CD14-positive monocyte (primary cell): ENCODE data around the gene PRKAR1B. TPM values are rescaled to one million over a fixed set of nuclear protein-coding genes. Genes with fewer than 3 reads are reported as not detected.

Source experiments
- DNase-seq, 3 donors: peaks; one replicate each; pipeline ENCODE4 v3.0.0-alpha.2; 2011 to 2022
- H2AFZ ChIP-seq: 2 replicates; pipeline ENCODE4 v1.6.0; 2012; ENCODE audit warnings: mild to moderate bottlenecking, low read depth, low read length, inconsistent platforms; ENCODE audit not compliant: insufficient read depth, poor library complexity, severe bottlenecking
- H3K27ac ChIP-seq, 2 donors: 1 replicate in 1 of 2; 2 replicates in 1 of 2; pipeline ENCODE4 v1.5.1; 2012 to 2013; ENCODE audit warnings: low read length in 2 of 2, control low read depth in 1 of 2, inconsistent platforms in 1 of 2, low read depth in 1 of 2, mild to moderate bottlenecking in 1 of 2
- H3K27me3 ChIP-seq, 2 donors: one replicate each; pipeline versions ENCODE4 v1.6.0 to v1.6.1; 2011 to 2013; ENCODE audit warnings: low read length in 2 of 2; ENCODE audit not compliant: control insufficient read depth in 2 of 2, insufficient read depth in 2 of 2
- H3K36me3 ChIP-seq, 2 donors: replicated peaks in 1 of 2; 1 replicate in 1 of 2; 2 replicates in 1 of 2; pipeline versions ENCODE4 v1.5.1 to v1.6.1; 2012 to 2013; ENCODE audit warnings: low read length in 2 of 2, control low read depth in 1 of 2, inconsistent platforms in 1 of 2, mild to moderate bottlenecking in 1 of 2; ENCODE audit not compliant: insufficient read depth in 2 of 2, control insufficient read depth in 1 of 2
- H3K4me1 ChIP-seq, 2 donors: 1 replicate in 1 of 2; 2 replicates in 1 of 2; pipeline versions ENCODE4 v1.5.1 to v1.6.1; 2012 to 2013; ENCODE audit warnings: low read length in 2 of 2, control low read depth in 1 of 2, inconsistent platforms in 1 of 2, mild to moderate bottlenecking in 1 of 2, moderate library complexity in 1 of 2; ENCODE audit not compliant: insufficient read depth in 2 of 2, control insufficient read depth in 1 of 2
- H3K4me2 ChIP-seq: replicated peaks from 2 replicates; pipeline ENCODE3; 2012; ENCODE audit warnings: low read length, moderate library complexity, mild to moderate bottlenecking; ENCODE audit not compliant: poor library complexity, severe bottlenecking; ENCODE audit errors: extremely low read depth
- H3K4me3 ChIP-seq, 3 experiments: fragments of 200-600 bp in 1 of 3; sonication (generic) in 1 of 3; replicated peaks in 1 of 3; 1 replicate in 2 of 3; 2 replicates in 1 of 3; pipeline ENCODE4 v1.5.1; 2011 to 2013; ENCODE audit warnings: low read length in 3 of 3, mild to moderate bottlenecking in 3 of 3, control low read depth in 2 of 3, low read depth in 2 of 3, inconsistent platforms in 1 of 3, moderate library complexity in 1 of 3
- H3K79me2 ChIP-seq: 2 replicates; pipeline ENCODE4 v1.6.0; 2012; ENCODE audit warnings: mild to moderate bottlenecking, control low read depth, inconsistent platforms, low read length, moderate library complexity; ENCODE audit not compliant: insufficient read depth
- H3K9ac ChIP-seq: 2 replicates; pipeline ENCODE4 v1.6.0; 2017; ENCODE audit warnings: low read length, mild to moderate bottlenecking; ENCODE audit not compliant: insufficient read depth, poor library complexity, severe bottlenecking
- H3K9me3 ChIP-seq, 2 donors: replicated peaks in 1 of 2; 1 replicate in 1 of 2; 2 replicates in 1 of 2; pipeline versions ENCODE4 v1.5.1 to v1.6.1; 2012 to 2013; ENCODE audit warnings: low read length in 2 of 2, control low read depth in 1 of 2; ENCODE audit not compliant: control insufficient read depth in 1 of 2, insufficient read depth in 1 of 2
- H4K20me1 ChIP-seq: 2 replicates; pipeline ENCODE4 v1.6.0; 2012; ENCODE audit warnings: mild to moderate bottlenecking, low read length, control low read depth, moderate library complexity; ENCODE audit not compliant: insufficient read depth
- H3K27ac Mint-ChIP-seq, 7 donors: one replicate each; pipeline ENCODE4 v1.8.0; 2020; ENCODE audit warnings: mild to moderate bottlenecking in 7 of 7, mixed read lengths in 7 of 7, moderate library complexity in 6 of 7, inconsistent platforms in 2 of 7
- H3K27me3 Mint-ChIP-seq, 3 donors: one replicate each; pipeline ENCODE4 v1.8.0; 2021 to 2022; ENCODE audit warnings: low read depth in 3 of 3, mild to moderate bottlenecking in 3 of 3, mixed read lengths in 3 of 3, moderate library complexity in 3 of 3, inconsistent platforms in 1 of 3
- H3K36me3 Mint-ChIP-seq, 2 donors: one replicate each; pipeline ENCODE4 v1.8.0; 2020; ENCODE audit warnings: mixed read lengths in 2 of 2, inconsistent platforms in 1 of 2, mild to moderate bottlenecking in 1 of 2
- H3K4me1 Mint-ChIP-seq: one replicate; pipeline ENCODE4 v1.8.0; 2020; ENCODE audit warnings: mild to moderate bottlenecking, mixed read lengths
- H3K4me3 Mint-ChIP-seq, 2 donors: one replicate each; pipeline ENCODE4 v1.8.0; 2020; ENCODE audit warnings: mild to moderate bottlenecking in 2 of 2, mixed read lengths in 2 of 2, moderate library complexity in 1 of 2
- H3K9me3 Mint-ChIP-seq, 7 donors: one replicate each; pipeline ENCODE4 v1.8.0; 2020 to 2022; ENCODE audit warnings: mixed read lengths in 7 of 7, mild to moderate bottlenecking in 6 of 7, moderate library complexity in 6 of 7, inconsistent platforms in 2 of 7
- CTCF ChIP-seq: fragments of 200-600 bp; IDR thresholded peaks from one replicate; pipeline ENCODE4 v1.8.0; 2022; ENCODE audit warnings: antibody characterized with exemption, mild to moderate bottlenecking
- WGBS: methylation state at CpG from one replicate; pipeline ENCODE4 v1.1.5; 2013; ENCODE audit warnings: missing lambda C conversion rate; ENCODE audit not compliant: insufficient coverage; 5-methylcytosine and 5-hydroxymethylcytosine counted together
- intact Hi-C, 2 donors: fragments of 100-400 bp; cut with micrococcal nuclease; formaldehyde crosslinking; loops; one replicate each; pipeline versions ENCODE4 v1.15.0 to v1.15.1; 2023
- polyA plus RNA-seq, 3 donors: library from polyadenylated mRNA; depleted of rRNA in 1 of 3; unstranded in 2 of 3; stranded (reverse) in 1 of 3; fragments of 300-500 nt in 2 of 3; fragments of >200 nt in 1 of 3; fragmentation: Illumina TruSeq in 2 of 3; gene quantifications; 1 replicate in 2 of 3; 2 replicates in 1 of 3; pipeline ENCODE4 v1.2.3, GENCODE V29; 2012 to 2021

PRKAR1B gene
- polyA plus RNA-seq, 3 donors: 0.94 to 2.1 (median 1.1) TPM

- Mint-ChIP-seq H3K36me3 (no peaks in the 10 kb centered on the region), H3K4me1 (no peaks in the 10 kb centered on the region), H3K27me3 (peaks cover 0 to 2% (median 1%) of the 10 kb centered on the region in 3 donors), H3K27ac (no peak overlapping the region), H3K9me3 (peaks cover 7 to 29% (median 16%) of the 10 kb centered on the region in 7 donors), H3K4me3 (no peak overlapping the region)
- Histone ChIP-seq H2AFZ (no peak overlapping the region), H3K27ac (no peak overlapping the region), H3K36me3 (no peaks in the 10 kb centered on the region), H3K4me2 (no peak overlapping the region), H3K27me3 (no peaks in the 10 kb centered on the region), H3K79me2 (no peaks in the 10 kb centered on the region), H3K9ac (no peak overlapping the region), H4K20me1 (no peaks in the 10 kb centered on the region), H3K4me1 (no peaks in the 10 kb centered on the region), H3K9me3 (peaks cover 10 to 34% of the 10 kb centered on the region in 2 donors), H3K4me3 (no peak overlapping the region)
- 92% methylated on average over 10 of the region's 11 CpGs for WGBS
- no peak for DNase-seq
- intact Hi-C loops: no loop called here
- TF ChIP-seq CTCF: no peak
These were observed 80.1 kb downstream of the PRKAR1B start for GRCh38 chr7:646951-647350.

DNA sequence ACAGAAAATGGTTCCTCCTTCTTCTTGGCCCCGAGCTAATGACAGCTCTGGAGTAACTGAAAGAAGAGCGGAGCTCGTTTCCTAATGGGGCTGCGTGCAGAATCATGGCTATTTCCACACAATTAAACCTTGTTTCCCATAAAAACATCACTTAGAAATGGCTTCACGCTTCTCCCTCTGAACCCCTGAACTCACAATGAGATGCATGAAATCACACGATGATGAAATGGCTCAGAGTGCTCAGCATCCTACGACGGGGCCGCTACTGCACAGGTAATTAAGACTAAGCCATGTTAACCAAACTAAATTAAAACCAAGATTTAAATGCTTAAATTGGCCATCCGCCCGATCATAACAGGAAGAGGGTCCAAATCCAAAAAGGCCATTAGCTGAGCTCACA lies 80.6 kb downstream of the PRKAR1B start:
- peaks cover 10 to 32% of the 10 kb centered on the region in 2 donors for H3K9me3 ChIP-seq
- H3K4me2 ChIP-seq: no peak overlapping the region
- TF ChIP-seq CTCF: no peak
- H3K9me3 Mint-ChIP-seq: peaks cover 7 to 29% (median 16%) of the 10 kb centered on the region in 7 donors
- H3K27me3 ChIP-seq: no peaks in the 10 kb centered on the region
- intact Hi-C loops: no loop called here
- no peak overlapping the region for H3K27ac Mint-ChIP-seq
- no peak overlapping the region for H3K4me3 ChIP-seq
- H3K36me3 Mint-ChIP-seq: no peaks in the 10 kb centered on the region
- no peak overlapping the region for H3K4me3 Mint-ChIP-seq
- H3K79me2 ChIP-seq: no peaks in the 10 kb centered on the region
- H3K27ac ChIP-seq: no peak overlapping the region
- DNase-seq: no peak
- no peaks in the 10 kb centered on the region for H3K4me1 ChIP-seq
- no peak overlapping the region for H2AFZ ChIP-seq
- 89% methylated on average over 8 of the region's 11 CpGs for WGBS
- no peaks in the 10 kb centered on the region for H3K36me3 ChIP-seq
- H4K20me1 ChIP-seq: no peaks in the 10 kb centered on the region
- no peak overlapping the region for H3K9ac ChIP-seq
- H3K4me1 Mint-ChIP-seq: no peaks in the 10 kb centered on the region
- peaks cover 0 to 2% (median 1%) of the 10 kb centered on the region in 3 donors for H3K27me3 Mint-ChIP-seq
